NCI-H446 treated with DMSO at 0.1 percent for 48 hours (cell line): ENCODE data around the gene HIVEP3.

Experiments used
- DNase-seq: peaks from one replicate; lab custom pipeline; 2025; lab: John Stamatoyannopoulos, UW

The HIVEP3 gene

GRCh38 chr1:41730806-41731205 is 187.9 kb downstream of the HIVEP3 start:
- DNase-seq: no peak

GRCh38 chr1:41728403-41729202 is 190.1 kb downstream of the HIVEP3 start:
- no peak for DNase-seq

- no peak for DNase-seq
These were observed 191.0 kb downstream of the HIVEP3 start for GRCh38 chr1:41727749-41728115.

- no peak for DNase-seq
These were observed 191.6 kb downstream of the HIVEP3 start for GRCh38 chr1:41726899-41727748.

- no peak for DNase-seq
These were observed 192.4 kb downstream of the HIVEP3 start for GRCh38 chr1:41726292-41726691.

- DNase-seq: no peak
These were observed 193.8 kb downstream of the HIVEP3 start for GRCh38 chr1:41724926-41725325.

GRCh38 chr1:41724248-41724647 is 194.5 kb downstream of the HIVEP3 start:
- DNase-seq: no peak

- no peak for DNase-seq
These were observed 194.9 kb downstream of the HIVEP3 start for GRCh38 chr1:41723786-41724185.

GRCh38 chr1:41722184-41722583 is 196.5 kb downstream of the HIVEP3 start:
- no peak for DNase-seq

GRCh38 chr1:41720861-41721410 is 197.8 kb downstream of the HIVEP3 start:
- DNase-seq: no peak

GRCh38 chr1:41719590-41719989 is 199.1 kb downstream of the HIVEP3 start:
- DNase-seq: no peak

GRCh38 chr1:41719128-41719527 is 199.6 kb downstream of the HIVEP3 start:
- no peak for DNase-seq

- no peak for DNase-seq
These were observed 200.2 kb downstream of the HIVEP3 start for GRCh38 chr1:41718497-41718896.

- DNase-seq: no peak
These were observed 202.3 kb downstream of the HIVEP3 start for GRCh38 chr1:41716188-41717130.

- no peak for DNase-seq
These were observed 203.2 kb downstream of the HIVEP3 start for GRCh38 chr1:41715441-41716095.

- DNase-seq: peak; percentile 92
These were observed 203.9 kb downstream of the HIVEP3 start for GRCh38 chr1:41714638-41715389.

- peak; percentile 89 for DNase-seq
These were observed 205.0 kb downstream of the HIVEP3 start for GRCh38 chr1:41713557-41714327.

- DNase-seq: no peak
These were observed 205.6 kb downstream of the HIVEP3 start for GRCh38 chr1:41713141-41713540.

- DNase-seq: no peak
These were observed 206.0 kb downstream of the HIVEP3 start for GRCh38 chr1:41712695-41713094.

GRCh38 chr1:41712081-41712480 is 206.6 kb downstream of the HIVEP3 start:
- no peak for DNase-seq
